Tibial nerve (tissue), 4 donors: Measurements from ENCODE around the gene PCDH9. TPM values are rescaled to one million over a fixed set of nuclear protein-coding genes. Genes with fewer than 3 reads are reported as not detected.

ENCODE experiments used
- DNase-seq, 2 donors: peaks; one replicate each; pipeline ENCODE4 v3.0.0-alpha.2; 2019; ENCODE audit warnings: low spot score in 2 of 2
- H3K27ac ChIP-seq, 4 donors: fragments of 200-600 bp; sonication (generic) in 3 of 4; one replicate each; pipeline ENCODE4 v1.5.1; 2017 to 2019; ENCODE audit warnings: mild to moderate bottlenecking in 1 of 4
- H3K27me3 ChIP-seq, 2 donors: fragments of 200-600 bp; sonication (generic) in 1 of 2; one replicate each; pipeline versions ENCODE4 v1.5.1 to v1.6.0; 2017 to 2019
- H3K36me3 ChIP-seq, 3 donors: fragments of 200-600 bp; sonication (generic); one replicate each; pipeline ENCODE4 v1.5.1; 2018 to 2019
- H3K4me1 ChIP-seq, 4 donors: fragments of 200-600 bp; sonication (generic) in 3 of 4; one replicate each; pipeline ENCODE4 v1.5.1; 2017 to 2019
- H3K4me3 ChIP-seq, 4 donors: fragments of 200-600 bp; sonication (generic) in 3 of 4; one replicate each; pipeline ENCODE4 v1.5.1; 2017 to 2019; ENCODE audit warnings: mild to moderate bottlenecking in 1 of 4, moderate library complexity in 1 of 4
- H3K9me3 ChIP-seq, 4 donors: fragments of 200-600 bp; sonication (generic) in 3 of 4; one replicate each; pipeline ENCODE4 v1.5.1; 2017 to 2019
- CTCF ChIP-seq, 5 experiments: fragments of 200-600 bp in 3 of 5; fragments of 450-650 bp in 2 of 5; sonication (generic) in 3 of 5; IDR thresholded peaks; one replicate each; pipeline ENCODE4 v1.5.1; 2016 to 2019; ENCODE audit warnings: antibody characterized with exemption in 5 of 5, mild to moderate bottlenecking in 3 of 5, moderate library complexity in 2 of 5
- EP300 ChIP-seq, 2 donors: sonication (generic); formaldehyde crosslinking; IDR thresholded peaks; one replicate each; pipeline ENCODE4 v1.6.1; 2017; ENCODE audit warnings: antibody characterized with exemption in 2 of 2, mild to moderate bottlenecking in 1 of 2
- POLR2A ChIP-seq, 2 donors: fragments of 450-650 bp; IDR thresholded peaks; one replicate each; pipeline ENCODE4 v1.6.1; 2017; ENCODE audit warnings: antibody characterized with exemption in 2 of 2, mild to moderate bottlenecking in 2 of 2, moderate library complexity in 2 of 2
- WGBS, 2 donors: methylation state at CpG; one replicate each; pipeline ENCODE4 v1.1.5; 2018; 5-methylcytosine and 5-hydroxymethylcytosine counted together
- total RNA-seq, 4 donors: library from RNA; depleted of rRNA; stranded (reverse); fragments of >200 nt; gene quantifications; one replicate each; pipeline ENCODE4 v1.1.0, GENCODE V29; 2016

PCDH9 gene
- total RNA-seq, 4 donors from 2014 or later: 11.8 to 28.6 (median 14.4) TPM

- peaks cover 0 to 29% (median 6%) of the 10 kb centered on the region in 4 donors for H3K4me1 ChIP-seq
- WGBS, 2 donors: 76 to 81% methylated on average over 20 of the region's 20 CpGs
- H3K4me3 ChIP-seq: peak overlapping the region in 1 of 4 donors; percentile 66
- DNase-seq: no peak
- H3K27me3 ChIP-seq: no peaks in the 10 kb centered on the region
- no peaks in the 10 kb centered on the region for H3K36me3 ChIP-seq
- TF ChIP-seq POLR2A (IDR thresholded peaks at IDR 0.05) (no peak), CTCF (IDR thresholded peaks at IDR 0.05) (no peak), EP300 (IDR thresholded peaks at IDR 0.05) (no peak)
- peak overlapping the region in 1 of 4 donors; percentile 50 for H3K27ac ChIP-seq
- no peaks in the 10 kb centered on the region for H3K9me3 ChIP-seq
These were observed 4.6 kb downstream of the PCDH9 start for GRCh38 chr13:67225252-67226159.

GRCh38 chr13:67224148-67224846, 5.8 kb downstream of the PCDH9 start:
- DNase-seq: peak; percentile 73 to 75
- peak overlapping the region in 2 of 4 donors; percentile 10 to 23 for H3K4me3 ChIP-seq
- H3K36me3 ChIP-seq: no peaks in the 10 kb centered on the region
- H3K27ac ChIP-seq: peak overlapping the region in 1 of 4 donors; percentile 50
- TF ChIP-seq CTCF (IDR thresholded peaks at IDR 0.05) (peak; percentile 58 to 77 (median 64)), POLR2A (IDR thresholded peaks at IDR 0.05) (no peak), EP300 (IDR thresholded peaks at IDR 0.05) (peak in 1 of 2 donors; percentile 91)
- H3K4me1 ChIP-seq: peaks cover 0 to 22% (median 2%) of the 10 kb centered on the region in 4 donors
- H3K27me3 ChIP-seq: no peaks in the 10 kb centered on the region
- no peaks in the 10 kb centered on the region for H3K9me3 ChIP-seq
- 10 to 12% methylated on average over 9 of the region's 9 CpGs for WGBS, 2 donors

GRCh38 chr13:67223742-67224141, 6.4 kb downstream of the PCDH9 start:
- Histone ChIP-seq H3K4me1 (peaks cover 0 to 18% (median 0%) of the 10 kb centered on the region in 4 donors), H3K36me3 (no peaks in the 10 kb centered on the region), H3K4me3 (peak overlapping the region in 2 of 4 donors; percentile 10 to 23), H3K27ac (peak overlapping the region in 1 of 4 donors; percentile 50), H3K27me3 (no peaks in the 10 kb centered on the region), H3K9me3 (no peaks in the 10 kb centered on the region)
- DNase-seq: no peak
- WGBS, 2 donors: 47 to 53% methylated on average over 1 of the region's 1 CpG
- TF ChIP-seq EP300 (IDR thresholded peaks at IDR 0.05) (no peak), CTCF (IDR thresholded peaks at IDR 0.05) (no peak), POLR2A (IDR thresholded peaks at IDR 0.05) (no peak)

- Histone ChIP-seq H3K36me3 (no peaks in the 10 kb centered on the region), H3K9me3 (no peaks in the 10 kb centered on the region), H3K4me3 (peak overlapping the region in 1 of 4 donors; percentile 9), H3K27me3 (no peaks in the 10 kb centered on the region), H3K27ac (peak overlapping the region in 1 of 4 donors; percentile 50), H3K4me1 (peaks cover 0 to 18% (median 0%) of the 10 kb centered on the region in 4 donors)
- WGBS, 2 donors: 27 to 37% methylated on average over 2 of the region's 2 CpGs
- DNase-seq: no peak
- TF ChIP-seq EP300 (IDR thresholded peaks at IDR 0.05) (no peak), POLR2A (IDR thresholded peaks at IDR 0.05) (no peak), CTCF (IDR thresholded peaks at IDR 0.05) (no peak)
These were observed 7.1 kb downstream of the PCDH9 start for GRCh38 chr13:67223024-67223423.
